Endothelial cell of umbilical vein (primary cell): ENCODE measurements around the gene PRRC1. TPM values are rescaled to one million over a fixed set of nuclear protein-coding genes. Genes with fewer than 3 reads are reported as not detected.

Experiments used
- BruUV-seq: library from RNA; stranded (reverse); fragments of 400-500 nt; replicated peaks from 2 replicates; lab custom pipeline; 2021; lab: Mats Ljungman, UMichigan
- CTCF ChIA-PET: fragments of 300-600, 350-600 bp; sonication (Branson Sonifier 250); formaldehyde crosslinking; loops from one replicate; lab custom pipeline; 2021; ENCODE audit warnings: antibody characterized with exemption, inconsistent platforms; lab: Charles Lee
- POLR2A ChIA-PET: fragments of 300-600, 350-600 bp; sonication (Branson Sonifier 250); formaldehyde crosslinking; loops from one replicate; lab custom pipeline; 2021; ENCODE audit warnings: antibody characterized with exemption, inconsistent platforms; lab: Charles Lee
- DNase-seq: peaks from one replicate; pipeline ENCODE4 v3.0.0-alpha.2; 2011; ENCODE audit warnings: low read depth, low spot score
- FAIRE-seq: peaks from 2 replicates; lab custom pipeline; 2011; peaks lifted over from hg19 to GRCh38; lab: Jason Lieb, UNC
- H2AFZ ChIP-seq: 2 replicates; pipeline ENCODE4 v1.6.0; 2012; ENCODE audit warnings: low read depth, low read length, control low read depth, inconsistent platforms
- H3K27ac ChIP-seq: 2 replicates; pipeline ENCODE4 v1.5.1; 2011; ENCODE audit warnings: low read depth, mild to moderate bottlenecking, control low read depth, low read length, moderate library complexity; ENCODE audit not compliant: insufficient read depth
- H3K27me3 ChIP-seq, 2 experiments: 2 replicates each; pipeline versions ENCODE4 v1.6.0 to v1.6.1; 2011; ENCODE audit warnings: low read length in 2 of 2, mixed read lengths in 1 of 2; ENCODE audit not compliant: control insufficient read depth in 2 of 2, insufficient read depth in 2 of 2
- H3K36me3 ChIP-seq, 2 experiments: 2 replicates in 1 of 2; 3 replicates in 1 of 2; pipeline ENCODE4 v1.5.1; 2011; ENCODE audit warnings: low read length in 2 of 2, mild to moderate bottlenecking in 1 of 2, moderate library complexity in 1 of 2; ENCODE audit not compliant: control insufficient read depth in 2 of 2, insufficient read depth in 2 of 2; ENCODE audit errors: extremely low read depth in 1 of 2
- H3K4me1 ChIP-seq: 3 replicates; pipeline ENCODE4 v1.5.1; 2011; ENCODE audit warnings: mild to moderate bottlenecking, low read length; ENCODE audit not compliant: control insufficient read depth, insufficient read depth; ENCODE audit errors: extremely low read depth
- H3K4me2 ChIP-seq: 2 replicates; pipeline ENCODE4 v1.6.1; 2011; ENCODE audit warnings: low read length, control low read depth, mixed read lengths; ENCODE audit not compliant: insufficient read depth
- H3K4me3 ChIP-seq, 3 experiments: fragments of 200-600 bp in 1 of 3; sonication (generic), shearing (Covaris generic) in 1 of 3; replicated peaks in 1 of 3; 2 replicates each; pipeline ENCODE4 v1.5.1; 2011 to 2016; ENCODE audit warnings: control low read depth in 3 of 3, low read length in 3 of 3, mild to moderate bottlenecking in 2 of 3, inconsistent platforms in 1 of 3, low read depth in 1 of 3, moderate library complexity in 1 of 3; ENCODE audit not compliant: insufficient read depth in 1 of 3
- H3K79me2 ChIP-seq: 2 replicates; pipeline ENCODE4 v1.6.0; 2012; ENCODE audit warnings: low read length, inconsistent platforms; ENCODE audit not compliant: control insufficient read depth, insufficient read depth
- H3K9ac ChIP-seq: replicated peaks from 2 replicates; pipeline ENCODE3; 2011; ENCODE audit warnings: low read length, control low read depth; ENCODE audit not compliant: insufficient read depth; ENCODE audit errors: extremely low read depth
- H3K9me1 ChIP-seq: replicated peaks from 3 replicates; pipeline ENCODE4 v1.6.0; 2011; ENCODE audit warnings: mild to moderate bottlenecking, low read length; ENCODE audit not compliant: control insufficient read depth, insufficient read depth; ENCODE audit errors: extremely low read depth
- H3K9me3 ChIP-seq: replicated peaks from 2 replicates; pipeline ENCODE4 v1.5.1; 2012; ENCODE audit warnings: low read length, inconsistent platforms; ENCODE audit not compliant: control insufficient read depth, insufficient read depth
- H4K20me1 ChIP-seq: replicated peaks from 2 replicates; pipeline ENCODE3; 2011; ENCODE audit warnings: mild to moderate bottlenecking, low read length; ENCODE audit not compliant: control insufficient read depth, insufficient read depth; ENCODE audit errors: extremely low read depth
- CTCF ChIP-seq, 2 donors: IDR thresholded peaks; 1 replicate in 1 of 2; 2 replicates in 1 of 2; pipeline ENCODE4 v1.5.1; 2011; ENCODE audit warnings: low read length in 2 of 2, mild to moderate bottlenecking in 2 of 2, moderate library complexity in 2 of 2, control low read depth in 1 of 2, inconsistent platforms in 1 of 2, low read depth in 1 of 2; ENCODE audit not compliant: insufficient read depth in 1 of 2; ENCODE audit errors: extremely low read depth in 1 of 2
- EZH2 ChIP-seq: IDR thresholded peaks from 2 replicates; pipeline ENCODE4 v1.6.1; 2012; ENCODE audit warnings: borderline replicate concordance, low read depth, mild to moderate bottlenecking, moderate library complexity, low read length, inconsistent platforms; ENCODE audit not compliant: severe bottlenecking
- FOS ChIP-seq: IDR thresholded peaks from 2 replicates; pipeline ENCODE4 v1.6.1; 2011; ENCODE audit warnings: mild to moderate bottlenecking, low read length, moderate library complexity, borderline replicate concordance; ENCODE audit not compliant: insufficient read depth
- GATA2 ChIP-seq: IDR thresholded peaks from 2 replicates; pipeline ENCODE4 v1.7.0; 2011; ENCODE audit warnings: low read depth, mild to moderate bottlenecking, moderate library complexity, mixed read lengths, low read length; ENCODE audit not compliant: insufficient read length, insufficient read depth
- JUN ChIP-seq: IDR thresholded peaks from 2 replicates; pipeline ENCODE4 v1.6.1; 2011; ENCODE audit warnings: borderline replicate concordance, low read depth; ENCODE audit not compliant: insufficient read length, insufficient read depth
- MYC ChIP-seq: IDR thresholded peaks from one replicate; pipeline ENCODE4 v1.6.1; 2011; ENCODE audit warnings: mild to moderate bottlenecking, low read depth, low read length
- POLR2A ChIP-seq: IDR thresholded peaks from 2 replicates; pipeline ENCODE4 v1.6.1; 2012; ENCODE audit warnings: low read depth, mild to moderate bottlenecking, control low read depth, low read length
- POLR2AphosphoS5 ChIP-seq: IDR thresholded peaks from 2 replicates; pipeline ENCODE4 v1.6.1; 2012; ENCODE audit warnings: low read depth, mild to moderate bottlenecking, control low read depth, low read length, moderate library complexity; ENCODE audit not compliant: insufficient read depth
- dilution Hi-C: fragments of 300-500 bp; cut with MboI; formaldehyde crosslinking; loops from one replicate; pipeline ENCODE4 v1.15.0; 2019; ENCODE audit warnings: low sequenced_read_pairs; ENCODE audit not compliant: extremely low pct_ligation_motif_present
- intact Hi-C: fragments of 100-400 bp; cut with micrococcal nuclease; formaldehyde crosslinking; loops from one replicate; pipeline ENCODE4 v1.10.0; 2022
- polyA plus RNA-seq, 4 experiments: library from polyadenylated mRNA; depleted of rRNA in 3 of 4; stranded (reverse) in 3 of 4; unstranded in 1 of 4; fragments of >200 nt; gene quantifications; 2 replicates each; pipeline versions ENCODE4 v1.2.1 to v1.2.3, GENCODE V29; 2011 to 2012; ENCODE audit warnings: missing spikeins in 1 of 4
- total RNA-seq: library from RNA; stranded (reverse); gene quantifications from 2 replicates; pipeline ENCODE4 v1.2.3, GENCODE V29; 2021
- TF ChIP-seq, protein P1 (sequence below): IDR thresholded peaks from 2 replicates; pipeline ENCODE4 v1.6.1; 2011; ENCODE audit not compliant: insufficient read depth, insufficient read length

PRRC1 gene
- total and polyA plus RNA-seq, 2 donors (not counting 3 experiments of a cell fraction or from before 2014, with no cell fraction given) = 64.4 to 77.6 TPM

DNA sequence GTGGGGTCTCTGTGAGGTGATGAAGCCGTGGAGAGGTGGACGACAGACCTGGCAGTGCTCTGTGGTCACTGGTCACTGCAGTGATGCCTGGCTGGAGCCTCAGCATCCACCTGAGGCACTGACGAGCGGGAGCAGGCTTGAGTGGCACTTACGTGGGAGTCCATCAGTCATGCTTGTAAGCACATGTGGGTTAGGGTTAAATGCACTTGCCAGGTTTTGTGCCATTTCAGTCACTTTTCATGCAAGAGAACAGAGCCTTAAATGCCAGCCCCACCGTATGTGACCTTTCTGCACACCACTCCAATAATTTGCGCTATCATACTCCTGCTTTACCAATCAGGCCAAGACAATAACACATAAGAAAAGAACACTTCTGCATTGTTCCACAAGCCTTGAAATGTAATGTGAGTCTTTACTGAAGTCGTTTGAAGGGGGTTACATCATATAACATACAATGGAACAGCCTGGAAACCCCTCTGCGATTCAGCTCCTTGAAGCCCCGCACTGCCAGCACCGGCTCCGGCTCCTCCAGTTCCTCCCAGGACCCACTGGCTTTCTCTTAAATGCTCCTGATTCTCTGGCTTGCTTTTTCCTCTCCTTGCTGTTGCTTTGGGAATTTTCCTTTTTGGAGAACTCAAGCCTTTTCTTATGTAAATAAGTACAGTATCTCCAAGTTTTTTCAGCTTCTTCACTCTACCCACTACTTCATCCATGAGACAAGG, 72.0 kb downstream of the PRRC1 start:
- FAIRE-seq = no peak
- intact Hi-C loops = no loop called here
- CTCF ChIA-PET = interaction anchor here (1.3 to 1.5 kb wide), 3 partner anchors 9 to 25 kb away, joined by 3 to 6 read pairs (median 4); no protein-coding TSS in a partner anchor

More for the DNA sequence above, 72.0 kb downstream of the PRRC1 start:
- DNase-seq = no peak
- Histone ChIP-seq H3K27me3 (peaks cover 6 to 18% of the 10 kb centered on the region in 2 experiments), H3K9ac (no peak overlapping the region), H3K4me3 (no peak overlapping the region), H2AFZ (no peak overlapping the region), H4K20me1 (no peaks in the 10 kb centered on the region), H3K9me1 (no peaks in the 10 kb centered on the region), H3K9me3 (no peaks in the 10 kb centered on the region), H3K36me3 (no peaks in the 10 kb centered on the region), H3K79me2 (no peaks in the 10 kb centered on the region), H3K4me1 (no peaks in the 10 kb centered on the region), H3K4me2 (no peak overlapping the region), H3K27ac (no peak overlapping the region)
- BruUV-seq = no TSS peak
- dilution Hi-C loops = no loop called here
- TF ChIP-seq JUN (no peak), POLR2AphosphoS5 (no peak), GATA2 (no peak), MYC (no peak), POLR2A (no peak), EZH2 (no peak), CTCF (IDR thresholded peaks at IDR 0.05; ENCODE audit: extremely low read depth in 1 of 2, insufficient read depth in 1 of 2, low read depth in 1 of 2, low read length in 2 of 2) (no peak), FOS (no peak)
- TF ChIP-seq, protein P1, sequence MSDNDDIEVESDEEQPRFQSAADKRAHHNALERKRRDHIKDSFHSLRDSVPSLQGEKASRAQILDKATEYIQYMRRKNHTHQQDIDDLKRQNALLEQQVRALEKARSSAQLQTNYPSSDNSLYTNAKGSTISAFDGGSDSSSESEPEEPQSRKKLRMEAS = no peak
- POLR2A ChIA-PET = no interaction called here
